AG04450 (cell line): ENCODE data around the gene ARHGAP42. TPM values are rescaled to one million over a fixed set of nuclear protein-coding genes. Genes with fewer than 3 reads are reported as not detected.

Experiments used
- CTCF ChIA-PET: fragments of 300-600, 350-600 bp; formaldehyde crosslinking; extraction: SDS; loops from one replicate; lab custom pipeline; 2022; ENCODE audit warnings: antibody characterized with exemption, inconsistent platforms; lab: Charles Lee
- POLR2A ChIA-PET: fragments of 350-600 bp; formaldehyde crosslinking; extraction: SDS; loops from one replicate; lab custom pipeline; 2021; ENCODE audit warnings: antibody characterized with exemption, inconsistent platforms; lab: Yijun Ruan, JAX
- DNase-seq: peaks from one replicate; pipeline ENCODE4 v3.0.0-alpha.2; 2011; ENCODE audit warnings: low read depth, low spot score
- H3K27ac ChIP-seq: one replicate; pipeline ENCODE4 v1.5.1; 2012; ENCODE audit warnings: low read depth, low read length, control low read depth
- H3K27me3 ChIP-seq: one replicate; pipeline ENCODE4 v1.6.0; 2012; ENCODE audit warnings: low read length; ENCODE audit not compliant: control insufficient read depth, insufficient read depth
- H3K4me3 ChIP-seq: 2 replicates; pipeline ENCODE4 v1.5.1; 2011; ENCODE audit warnings: mild to moderate bottlenecking, low read depth, low read length, control low read depth
- H3K9me3 ChIP-seq: 2 replicates; pipeline ENCODE4 v1.5.1; 2012; ENCODE audit warnings: low read length; ENCODE audit not compliant: control insufficient read depth, insufficient read depth
- polyA plus RNA-seq: library from polyadenylated mRNA; depleted of rRNA; stranded (reverse); fragments of >200 nt; gene quantifications from 2 replicates; pipeline ENCODE4 v1.2.3, GENCODE V29; 2011
- TF ChIP-seq, protein P1 (sequence below): IDR thresholded peaks from 2 replicates; pipeline ENCODE4 v1.5.1; 2011; ENCODE audit warnings: low read depth, low read length, control low read depth, inconsistent platforms

The ARHGAP42 gene
- polyA plus RNA-seq, 1 experiment = 9.0 TPM

- Histone ChIP-seq H3K27me3 (no peaks in the 10 kb centered on the region), H3K9me3 (no peaks in the 10 kb centered on the region), H3K4me3 (no peak overlapping the region), H3K27ac (no peak overlapping the region)
- DNase-seq = no peak
- TF ChIP-seq, protein P1, sequence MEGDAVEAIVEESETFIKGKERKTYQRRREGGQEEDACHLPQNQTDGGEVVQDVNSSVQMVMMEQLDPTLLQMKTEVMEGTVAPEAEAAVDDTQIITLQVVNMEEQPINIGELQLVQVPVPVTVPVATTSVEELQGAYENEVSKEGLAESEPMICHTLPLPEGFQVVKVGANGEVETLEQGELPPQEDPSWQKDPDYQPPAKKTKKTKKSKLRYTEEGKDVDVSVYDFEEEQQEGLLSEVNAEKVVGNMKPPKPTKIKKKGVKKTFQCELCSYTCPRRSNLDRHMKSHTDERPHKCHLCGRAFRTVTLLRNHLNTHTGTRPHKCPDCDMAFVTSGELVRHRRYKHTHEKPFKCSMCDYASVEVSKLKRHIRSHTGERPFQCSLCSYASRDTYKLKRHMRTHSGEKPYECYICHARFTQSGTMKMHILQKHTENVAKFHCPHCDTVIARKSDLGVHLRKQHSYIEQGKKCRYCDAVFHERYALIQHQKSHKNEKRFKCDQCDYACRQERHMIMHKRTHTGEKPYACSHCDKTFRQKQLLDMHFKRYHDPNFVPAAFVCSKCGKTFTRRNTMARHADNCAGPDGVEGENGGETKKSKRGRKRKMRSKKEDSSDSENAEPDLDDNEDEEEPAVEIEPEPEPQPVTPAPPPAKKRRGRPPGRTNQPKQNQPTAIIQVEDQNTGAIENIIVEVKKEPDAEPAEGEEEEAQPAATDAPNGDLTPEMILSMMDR = no peak
- ChIA-PET POLR2A (no interaction called here), CTCF (interaction anchor here (0.6 to 3.1 kb wide), 2 partner anchors 11 to 64 kb away, joined by 3 to 12 read pairs; no protein-coding TSS in a partner anchor)
Observed at GRCh38 chr11:100866453-100866852, 179.4 kb downstream of the ARHGAP42 start.

DNA sequence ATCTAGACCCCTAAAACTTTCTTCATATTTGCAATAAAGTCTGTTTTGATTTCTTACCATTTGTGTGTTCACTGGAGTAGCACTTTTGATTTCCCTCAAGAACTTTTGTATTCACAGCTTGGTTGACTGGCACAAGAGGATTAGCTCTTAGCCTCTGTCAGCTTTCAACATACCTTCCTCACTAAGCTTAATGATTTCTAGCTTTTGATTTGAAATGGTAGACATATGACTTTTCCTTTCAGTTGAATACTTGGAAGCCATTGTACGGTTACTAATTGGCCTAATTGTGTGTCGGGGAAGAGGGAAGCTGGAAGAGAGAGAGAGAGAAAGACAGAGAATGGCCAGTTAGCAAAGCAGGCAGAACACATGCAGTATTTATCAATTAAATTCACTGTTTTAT, 180.5 kb downstream of the ARHGAP42 start:
- Histone ChIP-seq H3K27me3 (no peaks in the 10 kb centered on the region), H3K4me3 (no peak overlapping the region), H3K27ac (no peak overlapping the region), H3K9me3 (no peaks in the 10 kb centered on the region)
- TF ChIP-seq, protein P1 = no peak
- CTCF ChIA-PET = interaction anchor here (3.1 kb wide), 1 partner anchor 63 kb away, joined by 12 read pairs; no protein-coding TSS in a partner anchor
- no peak for DNase-seq
- POLR2A ChIA-PET = no interaction called here

DNA sequence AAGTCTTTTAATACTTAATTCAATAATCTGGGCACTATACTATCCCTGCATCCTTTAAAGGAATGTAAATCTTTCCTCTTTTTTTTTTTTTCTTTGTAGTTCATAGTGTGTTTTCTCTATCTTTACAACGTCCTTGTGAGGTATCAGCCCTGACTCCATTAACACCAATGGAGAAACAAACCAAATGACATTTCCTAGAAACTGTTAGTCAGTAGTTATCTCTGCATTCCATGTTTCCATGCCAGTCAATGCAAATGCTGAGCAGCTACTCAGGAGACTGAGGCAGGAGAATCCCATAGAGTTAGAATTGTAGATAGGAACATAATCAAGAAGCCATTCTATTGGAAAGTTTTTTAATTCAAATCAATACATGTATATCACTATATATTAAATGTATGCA, 182.2 kb downstream of the ARHGAP42 start:
- Histone ChIP-seq H3K27ac (no peak overlapping the region), H3K9me3 (no peaks in the 10 kb centered on the region), H3K27me3 (no peaks in the 10 kb centered on the region), H3K4me3 (no peak overlapping the region)
- DNase-seq = no peak
- TF ChIP-seq, protein P1 = no peak
- CTCF ChIA-PET = no interaction called here
- POLR2A ChIA-PET = no interaction called here

DNA sequence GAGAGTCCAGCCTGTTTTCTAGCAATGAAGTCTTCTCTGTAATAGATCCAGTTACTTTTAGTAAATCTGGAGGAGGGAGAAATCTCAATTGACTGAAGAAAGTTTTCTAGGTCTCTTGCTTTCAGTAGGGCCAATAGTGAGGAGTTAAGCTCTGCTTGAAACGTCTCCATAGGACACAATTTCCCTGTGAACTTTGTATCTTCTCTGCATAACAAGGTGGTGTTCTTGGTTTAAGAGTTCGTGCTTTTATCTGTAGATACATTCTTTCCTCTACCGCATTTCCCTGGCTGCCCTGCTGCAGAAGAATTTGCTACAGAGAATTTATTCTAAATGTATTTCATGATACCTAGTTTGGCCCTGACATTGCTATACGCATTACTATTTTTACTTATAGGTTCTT, 183.1 kb downstream of the ARHGAP42 start:
- ChIA-PET CTCF (no interaction called here), POLR2A (no interaction called here)
- DNase-seq = no peak

More for the DNA sequence above, 183.1 kb downstream of the ARHGAP42 start:
- H3K4me3 ChIP-seq = no peak overlapping the region
- H3K9me3 ChIP-seq = no peaks in the 10 kb centered on the region
- no peak overlapping the region for H3K27ac ChIP-seq
- no peaks in the 10 kb centered on the region for H3K27me3 ChIP-seq
- TF ChIP-seq, protein P1 = no peak
